GM19372 (cell line): ENCODE data around the gene RAB40C.
A peak's percentile ranks its signal among the peaks of the same experiment; 100 is the strongest.

Experiments
- ATAC-seq: cut with Tn5 transposase; IDR thresholded peaks from one replicate; pipeline ENCODE4 v1.9.1; 2021; ENCODE audit warnings: mild to moderate bottlenecking, low read depth, moderate library complexity; ENCODE audit not compliant: unreplicated experiment

The RAB40C gene

DNA sequence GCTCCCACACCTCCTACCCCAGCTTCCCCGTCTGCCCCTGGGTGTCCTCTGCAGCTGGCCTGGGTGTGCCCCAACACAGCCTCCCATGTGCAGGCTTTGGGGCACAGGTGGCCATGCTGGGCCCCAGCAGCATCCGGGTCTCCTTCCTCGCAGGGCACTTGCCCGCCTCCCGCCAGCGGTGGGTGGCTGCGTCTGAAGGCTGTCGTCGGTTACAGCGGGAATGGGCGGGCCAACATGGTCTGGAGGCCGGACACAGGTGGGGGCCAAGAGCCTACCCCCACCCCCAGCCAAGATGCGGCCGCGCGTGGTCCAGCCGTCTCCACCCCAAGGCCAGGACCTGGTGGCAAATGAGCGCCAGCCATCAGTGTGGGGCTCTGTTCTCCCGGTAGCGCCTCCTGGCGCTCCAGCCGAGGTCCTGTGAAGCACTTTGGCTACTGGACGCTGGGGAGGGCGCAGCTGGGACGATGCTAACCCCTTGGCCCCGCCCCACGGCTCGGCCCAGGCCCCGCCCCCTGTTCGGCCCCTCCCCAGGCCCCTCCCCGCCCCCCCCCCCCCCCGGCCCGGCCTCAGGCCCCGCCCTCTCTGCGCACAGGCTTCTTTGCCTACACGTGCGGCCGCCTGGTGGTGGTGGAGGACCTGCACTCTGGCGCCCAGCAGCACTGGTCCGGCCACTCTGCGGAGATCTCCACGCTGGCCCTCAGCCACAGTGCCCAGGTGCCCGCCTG, 70.8 kb downstream of the RAB40C start:
- peak; percentile 55 for ATAC-seq

DNA sequence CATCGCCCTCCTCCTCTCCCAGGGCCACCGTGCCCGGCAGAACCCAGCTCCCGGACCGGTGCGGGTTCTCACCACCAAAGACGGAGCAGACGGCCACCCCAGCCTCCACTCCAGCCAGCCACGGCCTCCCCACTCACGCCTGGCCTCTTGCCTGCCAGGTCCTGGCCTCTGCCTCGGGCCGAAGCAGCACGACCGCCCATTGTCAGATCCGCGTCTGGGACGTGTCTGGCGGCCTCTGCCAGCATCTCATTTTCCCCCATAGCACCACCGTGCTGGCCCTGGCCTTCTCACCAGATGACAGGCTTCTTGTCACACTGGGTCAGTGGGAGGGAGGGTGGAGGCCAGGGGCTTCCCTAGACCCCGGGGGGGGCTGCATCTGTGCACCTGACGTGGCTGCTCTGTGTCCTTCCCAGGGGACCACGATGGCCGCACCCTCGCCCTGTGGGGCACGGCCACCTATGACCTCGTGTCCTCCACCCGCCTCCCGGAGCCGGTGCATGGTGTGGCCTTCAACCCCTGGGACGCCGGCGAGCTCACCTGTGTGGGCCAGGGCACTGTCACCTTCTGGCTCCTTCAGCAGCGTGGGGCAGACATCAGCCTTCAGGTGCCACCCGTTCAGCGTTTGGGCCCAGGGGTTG, 71.4 kb downstream of the RAB40C start:
- no peak for ATAC-seq

- no peak for ATAC-seq
These were observed 72.2 kb downstream of the RAB40C start for GRCh38 chr16:662095-662494.

DNA sequence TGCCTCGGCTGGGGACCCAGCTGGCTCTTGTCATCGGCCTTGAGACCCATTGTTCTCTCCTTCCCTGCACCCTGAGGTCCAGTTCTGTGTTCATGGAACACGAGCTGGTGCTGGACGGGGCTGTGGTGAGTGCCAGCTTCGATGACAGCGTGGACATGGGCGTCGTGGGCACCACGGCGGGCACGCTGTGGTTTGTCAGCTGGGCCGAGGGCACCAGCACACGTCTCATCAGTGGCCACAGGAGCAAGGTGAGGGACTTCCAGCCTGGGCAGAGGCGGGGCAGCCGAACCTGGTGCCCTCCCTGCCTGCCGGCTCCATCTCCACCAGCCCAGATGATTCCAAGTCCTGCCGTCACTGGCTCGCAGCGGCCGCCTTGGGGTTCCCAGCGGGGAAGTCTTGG, 72.7 kb downstream of the RAB40C start:
- no peak for ATAC-seq

DNA sequence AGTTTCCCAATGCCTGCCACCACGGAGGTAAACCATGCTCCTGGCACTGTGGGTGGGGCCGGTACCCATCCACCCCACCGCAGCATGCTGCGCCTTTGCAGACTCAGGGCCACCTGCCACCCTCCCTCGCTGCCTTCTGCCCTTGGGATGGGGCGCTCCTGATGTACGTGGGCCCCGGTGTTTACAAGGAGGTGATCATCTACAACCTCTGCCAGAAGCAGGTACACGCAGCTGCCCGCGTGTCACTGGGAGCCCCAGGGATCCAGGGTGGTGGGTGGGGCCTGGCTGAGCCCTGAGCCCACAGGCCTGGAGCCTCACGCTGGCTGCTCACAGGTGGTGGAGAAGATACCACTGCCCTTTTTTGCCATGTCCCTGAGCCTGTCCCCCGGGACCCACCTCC, 76.7 kb downstream of the RAB40C start:
- ATAC-seq: no peak

- no peak for ATAC-seq
These were observed 77.4 kb downstream of the RAB40C start for GRCh38 chr16:667113-667779.

- ATAC-seq: peak; percentile 93
These were observed 78.1 kb downstream of the RAB40C start, which contains the start of gene RHOT2 for GRCh38 chr16:667780-668518. Gene RHOT2, plus strand, starts transcription at chr16:668132. Its CDS starts 68 bp downstream, at chr16:668200.

GRCh38 chr16:668519-669171, 78.8 kb downstream of the RAB40C start:
- ATAC-seq: peak; percentile 8

- no peak for ATAC-seq
These were observed 79.8 kb downstream of the RAB40C start for GRCh38 chr16:669666-670065.

DNA sequence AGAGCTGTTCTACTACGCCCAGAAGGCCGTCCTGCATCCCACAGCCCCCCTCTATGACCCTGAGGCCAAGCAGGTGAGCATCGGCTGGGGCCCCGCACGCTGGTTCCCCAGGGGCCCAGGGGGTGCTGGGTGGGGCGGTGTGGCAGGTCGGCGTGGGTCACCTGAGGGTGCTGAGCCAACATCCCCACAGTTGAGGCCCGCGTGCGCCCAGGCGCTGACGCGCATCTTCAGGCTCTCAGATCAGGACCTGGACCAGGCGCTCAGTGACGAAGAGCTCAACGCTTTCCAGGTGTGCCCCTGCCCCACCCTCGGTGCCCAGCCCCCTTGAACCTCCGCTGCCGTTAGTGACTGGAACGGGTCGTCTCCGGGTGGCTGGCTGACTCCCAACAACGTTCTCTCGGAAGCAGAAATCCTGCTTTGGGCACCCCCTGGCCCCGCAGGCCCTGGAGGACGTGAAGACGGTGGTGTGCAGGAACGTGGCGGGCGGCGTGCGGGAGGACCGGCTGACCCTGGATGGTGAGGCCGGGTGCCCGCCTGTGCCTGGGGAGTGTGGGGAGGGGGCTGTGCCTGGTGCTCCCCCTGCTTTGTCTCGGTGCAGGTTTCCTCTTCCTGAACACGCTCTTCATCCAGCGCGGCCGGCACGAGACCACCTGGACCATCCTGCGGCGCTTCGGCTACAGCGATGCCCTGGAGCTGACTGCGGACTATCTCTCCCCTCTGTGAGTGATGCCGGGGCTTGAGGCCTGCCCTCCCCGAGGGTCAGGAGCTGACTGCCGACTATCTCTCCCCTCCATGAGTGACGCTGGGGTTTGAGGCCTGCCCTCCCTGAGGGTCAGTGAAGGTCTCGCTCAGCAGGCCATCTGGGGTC, 80.9 kb downstream of the RAB40C start:
- no peak for ATAC-seq

- ATAC-seq: no peak
These were observed 81.7 kb downstream of the RAB40C start for GRCh38 chr16:671353-672131.

- no peak for ATAC-seq
These were observed 82.5 kb downstream of the RAB40C start for GRCh38 chr16:672371-672770.

DNA sequence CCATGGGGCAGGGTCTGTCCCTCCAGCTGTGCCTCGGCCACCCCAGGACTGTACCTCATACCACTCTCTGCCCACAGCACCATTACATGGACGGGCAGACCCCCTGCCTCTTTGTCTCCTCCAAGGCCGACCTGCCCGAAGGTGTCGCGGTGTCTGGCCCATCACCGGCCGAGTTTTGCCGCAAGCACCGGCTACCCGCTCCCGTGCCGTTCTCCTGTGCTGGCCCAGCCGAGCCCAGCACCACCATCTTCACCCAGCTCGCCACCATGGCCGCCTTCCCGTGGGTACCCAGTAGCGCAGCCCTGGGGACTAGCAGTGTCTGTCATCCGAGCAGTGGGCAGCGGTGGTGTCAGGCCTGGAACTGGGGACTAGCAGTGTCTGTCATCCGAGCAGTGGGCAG, 83.0 kb downstream of the RAB40C start:
- no peak for ATAC-seq

DNA sequence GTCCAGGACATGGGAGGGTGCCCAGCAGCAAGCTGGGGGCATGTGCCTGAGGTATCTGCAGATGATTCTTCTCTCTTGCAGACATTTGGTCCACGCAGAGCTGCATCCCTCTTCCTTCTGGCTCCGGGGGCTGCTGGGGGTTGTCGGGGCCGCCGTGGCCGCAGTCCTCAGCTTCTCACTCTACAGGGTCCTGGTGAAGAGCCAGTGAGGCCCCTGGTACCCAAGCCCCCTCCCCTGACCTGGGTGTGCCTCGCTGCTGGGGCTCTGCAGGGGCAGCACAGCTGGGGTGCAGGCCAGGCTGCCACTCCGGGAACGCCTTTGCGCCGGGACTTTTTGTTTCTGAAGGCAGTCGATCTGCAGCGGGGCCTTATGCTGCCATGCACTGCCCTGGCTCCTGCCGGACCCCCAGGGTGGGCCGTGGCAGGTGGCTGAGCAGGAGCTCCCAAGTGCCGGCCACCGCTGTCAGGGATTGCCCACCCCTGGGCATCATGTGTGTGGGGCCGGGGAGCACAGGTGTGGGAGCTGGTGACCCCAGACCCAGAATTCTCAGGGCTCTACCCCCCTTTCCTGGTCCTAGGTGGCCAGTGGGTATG, 83.6 kb downstream of the RAB40C start:
- ATAC-seq: no peak

- ATAC-seq: no peak
These were observed 84.5 kb downstream of the RAB40C start for GRCh38 chr16:674214-674881.

GRCh38 chr16:674968-675883, 85.4 kb downstream of the RAB40C start, which contains the start of gene RHBDL1:
Gene RHBDL1, plus strand, starts transcription at chr16:675671. Its CDS starts 120 bp downstream, at chr16:675791.
- no peak for ATAC-seq
